DND-41 (cell line): ENCODE results near the gene ATP1A3.

ENCODE experiments used
- EZH2 ChIP-seq: IDR thresholded peaks from 3 replicates; pipeline ENCODE4 v1.6.1; 2012; ENCODE audit warnings: borderline replicate concordance, low read depth, mild to moderate bottlenecking, moderate library complexity, low read length, inconsistent platforms; ENCODE audit not compliant: severe bottlenecking
- TF ChIP-seq, protein P1 (sequence below): IDR thresholded peaks from 2 replicates; pipeline ENCODE4 v1.5.1; 2012; ENCODE audit warnings: borderline replicate concordance, low read length, moderate library complexity, mild to moderate bottlenecking; ENCODE audit not compliant: poor library complexity, severe bottlenecking; ENCODE audit errors: extremely low read depth

DNA sequence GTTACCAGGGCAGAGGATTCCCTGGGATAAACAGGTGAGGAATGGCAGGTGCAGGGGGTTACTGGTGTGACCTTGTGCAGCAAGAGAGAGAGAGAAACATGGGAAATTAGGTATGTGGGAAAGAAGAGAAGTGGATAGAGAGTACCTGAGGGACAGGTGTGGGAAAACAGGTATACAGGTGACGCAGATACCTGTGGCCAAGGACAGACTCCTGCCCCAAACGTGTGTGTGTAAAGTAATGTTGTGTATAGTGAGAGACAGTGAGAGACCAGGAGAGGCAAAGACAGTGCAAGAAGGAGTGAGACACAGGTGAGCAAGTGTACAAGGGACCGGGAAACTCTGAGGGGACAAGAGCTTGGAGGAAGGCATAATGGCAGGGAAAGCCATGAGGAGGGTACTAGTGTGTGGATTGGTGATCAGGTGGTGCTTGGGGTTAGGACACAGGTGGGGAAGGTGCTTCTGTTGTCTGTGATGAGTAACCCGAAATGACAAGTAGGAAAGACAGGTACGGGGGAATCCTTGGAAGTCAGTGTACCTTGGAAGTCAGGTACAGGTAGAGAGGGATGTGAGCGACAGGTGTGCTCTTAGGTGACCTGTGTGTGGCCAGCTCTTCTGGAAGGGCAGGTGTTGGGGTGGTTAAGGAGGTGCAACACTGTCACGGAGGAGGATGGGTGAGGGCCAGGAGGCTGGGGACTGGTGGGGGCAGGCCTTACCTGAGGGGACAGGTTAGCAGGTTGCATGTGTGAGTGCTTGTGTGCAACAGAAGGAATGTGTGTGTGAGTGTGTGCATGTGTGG lies 68.6 kb downstream of the ATP1A3 start:
- TF ChIP-seq, protein P1, sequence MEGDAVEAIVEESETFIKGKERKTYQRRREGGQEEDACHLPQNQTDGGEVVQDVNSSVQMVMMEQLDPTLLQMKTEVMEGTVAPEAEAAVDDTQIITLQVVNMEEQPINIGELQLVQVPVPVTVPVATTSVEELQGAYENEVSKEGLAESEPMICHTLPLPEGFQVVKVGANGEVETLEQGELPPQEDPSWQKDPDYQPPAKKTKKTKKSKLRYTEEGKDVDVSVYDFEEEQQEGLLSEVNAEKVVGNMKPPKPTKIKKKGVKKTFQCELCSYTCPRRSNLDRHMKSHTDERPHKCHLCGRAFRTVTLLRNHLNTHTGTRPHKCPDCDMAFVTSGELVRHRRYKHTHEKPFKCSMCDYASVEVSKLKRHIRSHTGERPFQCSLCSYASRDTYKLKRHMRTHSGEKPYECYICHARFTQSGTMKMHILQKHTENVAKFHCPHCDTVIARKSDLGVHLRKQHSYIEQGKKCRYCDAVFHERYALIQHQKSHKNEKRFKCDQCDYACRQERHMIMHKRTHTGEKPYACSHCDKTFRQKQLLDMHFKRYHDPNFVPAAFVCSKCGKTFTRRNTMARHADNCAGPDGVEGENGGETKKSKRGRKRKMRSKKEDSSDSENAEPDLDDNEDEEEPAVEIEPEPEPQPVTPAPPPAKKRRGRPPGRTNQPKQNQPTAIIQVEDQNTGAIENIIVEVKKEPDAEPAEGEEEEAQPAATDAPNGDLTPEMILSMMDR: no peak
- no peak for TF ChIP-seq EZH2
